GM12878 (cell line): Measurements from ENCODE around the gene NAGK.

Experiments
- CBX3 ChIP-seq: fragments of 200-600 bp; sonication (generic); IDR thresholded peaks from 2 replicates; pipeline ENCODE4 v1.6.1; 2016; ENCODE audit warnings: low read depth, borderline replicate concordance
- CHD2 ChIP-seq: IDR thresholded peaks from 2 replicates; pipeline ENCODE4 v1.6.1; 2011; ENCODE audit warnings: low read depth, low read length, improper control_type of control experiment, borderline replicate concordance
- EGR1 ChIP-seq, 2 experiments: IDR thresholded peaks; 1 replicate in 1 of 2; 2 replicates in 1 of 2; pipeline ENCODE4 v1.6.1; 2011 to 2012; ENCODE audit warnings: low read depth in 2 of 2, low read length in 2 of 2, borderline replicate concordance in 1 of 2, mild to moderate bottlenecking in 1 of 2, moderate library complexity in 1 of 2
- EZH2 ChIP-seq: IDR thresholded peaks from 2 replicates; pipeline ENCODE4 v1.6.1; 2012; ENCODE audit warnings: low read depth, mild to moderate bottlenecking, control low read depth, inconsistent platforms, low read length, borderline replicate concordance; ENCODE audit not compliant: control insufficient read depth
- POLR2AphosphoS5 ChIP-seq: IDR thresholded peaks from 2 replicates; pipeline ENCODE4 v1.6.1; 2011; ENCODE audit warnings: mild to moderate bottlenecking, low read length, inconsistent platforms
- SIN3A ChIP-seq: IDR thresholded peaks from 2 replicates; pipeline ENCODE4 v1.6.1; 2012; ENCODE audit warnings: low read depth, low read length, improper control_type of control experiment
- SPI1 ChIP-seq: IDR thresholded peaks from 2 replicates; pipeline ENCODE4 v1.6.1; 2011; ENCODE audit warnings: low read depth, mild to moderate bottlenecking, low read length, moderate library complexity, borderline replicate concordance; ENCODE audit not compliant: insufficient read depth
- SRF ChIP-seq, 2 experiments: IDR thresholded peaks; 2 replicates each; pipeline ENCODE4 v1.6.1; 2011; ENCODE audit warnings: low read depth in 2 of 2, low read length in 2 of 2, mild to moderate bottlenecking in 1 of 2, moderate library complexity in 1 of 2
- ZSCAN29 ChIP-seq: fragments of 450-650 bp; IDR thresholded peaks from 2 replicates; pipeline ENCODE4 v1.6.1; 2017; ENCODE audit warnings: mild to moderate bottlenecking, moderate library complexity
- TF ChIP-seq, protein P1 (sequence below), 3 experiments: IDR thresholded peaks in 2 of 3; conservative IDR thresholded peaks in 1 of 3; 2 replicates each; pipeline ENCODE4 v1.5.1; 2011; ENCODE audit warnings: low read depth in 3 of 3, low read length in 3 of 3, mild to moderate bottlenecking in 3 of 3, control low read depth in 2 of 3, moderate library complexity in 2 of 3, inconsistent platforms in 1 of 3, mixed read lengths in 1 of 3; ENCODE audit not compliant: control insufficient read depth in 2 of 3, insufficient read depth in 1 of 3; ENCODE audit errors: extremely low read depth in 1 of 3
- TF ChIP-seq, protein P2 (sequence below): IDR thresholded peaks from 2 replicates; pipeline ENCODE4 v1.6.1; 2011; ENCODE audit warnings: low read depth, low read length, improper control_type of control experiment, borderline replicate concordance
- TF ChIP-seq, protein P3 (sequence below): fragments of 450-650 bp; formaldehyde crosslinking; IDR thresholded peaks from 2 replicates; pipeline ENCODE4 v1.5.0; 2022; ENCODE audit warnings: mild to moderate bottlenecking, missing genetic modification characterization
- TF ChIP-seq, protein P4 (sequence below): IDR thresholded peaks from 2 replicates; pipeline ENCODE4 v1.6.1; 2012; ENCODE audit warnings: low read depth, low read length, improper control_type of control experiment

DNA sequence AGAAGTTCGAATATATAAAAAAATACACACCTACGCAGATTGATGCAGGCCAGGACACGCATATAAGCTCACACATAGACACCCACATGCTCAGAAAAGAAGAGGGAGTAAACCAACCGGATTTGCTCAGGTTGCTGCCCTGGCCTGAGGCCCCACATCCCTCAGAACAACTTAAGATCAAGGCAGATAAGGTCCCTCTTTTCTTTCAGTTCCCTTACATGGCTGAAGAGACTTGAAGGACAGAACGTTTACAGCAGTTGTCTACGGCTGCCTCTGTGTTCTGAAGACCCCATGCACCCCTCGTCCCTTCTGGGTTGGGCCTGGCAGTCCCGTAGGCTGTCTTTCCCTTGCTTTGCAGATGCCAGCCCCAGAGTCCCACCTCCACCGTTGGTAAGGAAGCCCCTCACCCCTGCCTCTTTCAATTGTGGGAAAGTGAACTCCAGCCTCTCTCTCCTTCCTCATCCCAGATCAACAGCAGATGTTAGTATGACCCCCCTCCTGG lies 4.3 kb upstream of the NAGK start:
- no peak for TF ChIP-seq CBX3
- TF ChIP-seq, protein P1, sequence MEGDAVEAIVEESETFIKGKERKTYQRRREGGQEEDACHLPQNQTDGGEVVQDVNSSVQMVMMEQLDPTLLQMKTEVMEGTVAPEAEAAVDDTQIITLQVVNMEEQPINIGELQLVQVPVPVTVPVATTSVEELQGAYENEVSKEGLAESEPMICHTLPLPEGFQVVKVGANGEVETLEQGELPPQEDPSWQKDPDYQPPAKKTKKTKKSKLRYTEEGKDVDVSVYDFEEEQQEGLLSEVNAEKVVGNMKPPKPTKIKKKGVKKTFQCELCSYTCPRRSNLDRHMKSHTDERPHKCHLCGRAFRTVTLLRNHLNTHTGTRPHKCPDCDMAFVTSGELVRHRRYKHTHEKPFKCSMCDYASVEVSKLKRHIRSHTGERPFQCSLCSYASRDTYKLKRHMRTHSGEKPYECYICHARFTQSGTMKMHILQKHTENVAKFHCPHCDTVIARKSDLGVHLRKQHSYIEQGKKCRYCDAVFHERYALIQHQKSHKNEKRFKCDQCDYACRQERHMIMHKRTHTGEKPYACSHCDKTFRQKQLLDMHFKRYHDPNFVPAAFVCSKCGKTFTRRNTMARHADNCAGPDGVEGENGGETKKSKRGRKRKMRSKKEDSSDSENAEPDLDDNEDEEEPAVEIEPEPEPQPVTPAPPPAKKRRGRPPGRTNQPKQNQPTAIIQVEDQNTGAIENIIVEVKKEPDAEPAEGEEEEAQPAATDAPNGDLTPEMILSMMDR (IDR thresholded peaks at IDR 0.05 in 2 of 3, conservative IDR thresholded peaks at IDR 0.05 in 1 of 3; ENCODE audit: control insufficient read depth in 2 of 3, extremely low read depth in 1 of 3, insufficient read depth in 1 of 3, low read depth in 3 of 3, low read length in 3 of 3), result no peak
- TF ChIP-seq ZSCAN29, result no peak
- 0 out of 2 replicates have a peak, but pooled peaks have one; percentile 45 for TF ChIP-seq SPI1
- TF ChIP-seq, protein P2, sequence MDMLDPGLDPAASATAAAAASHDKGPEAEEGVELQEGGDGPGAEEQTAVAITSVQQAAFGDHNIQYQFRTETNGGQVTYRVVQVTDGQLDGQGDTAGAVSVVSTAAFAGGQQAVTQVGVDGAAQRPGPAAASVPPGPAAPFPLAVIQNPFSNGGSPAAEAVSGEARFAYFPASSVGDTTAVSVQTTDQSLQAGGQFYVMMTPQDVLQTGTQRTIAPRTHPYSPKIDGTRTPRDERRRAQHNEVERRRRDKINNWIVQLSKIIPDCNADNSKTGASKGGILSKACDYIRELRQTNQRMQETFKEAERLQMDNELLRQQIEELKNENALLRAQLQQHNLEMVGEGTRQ, result no peak
- no peak for TF ChIP-seq SRF (IDR thresholded peaks at IDR 0.05; ENCODE audit: low read depth in 2 of 2, low read length in 2 of 2)
- TF ChIP-seq, protein P3, sequence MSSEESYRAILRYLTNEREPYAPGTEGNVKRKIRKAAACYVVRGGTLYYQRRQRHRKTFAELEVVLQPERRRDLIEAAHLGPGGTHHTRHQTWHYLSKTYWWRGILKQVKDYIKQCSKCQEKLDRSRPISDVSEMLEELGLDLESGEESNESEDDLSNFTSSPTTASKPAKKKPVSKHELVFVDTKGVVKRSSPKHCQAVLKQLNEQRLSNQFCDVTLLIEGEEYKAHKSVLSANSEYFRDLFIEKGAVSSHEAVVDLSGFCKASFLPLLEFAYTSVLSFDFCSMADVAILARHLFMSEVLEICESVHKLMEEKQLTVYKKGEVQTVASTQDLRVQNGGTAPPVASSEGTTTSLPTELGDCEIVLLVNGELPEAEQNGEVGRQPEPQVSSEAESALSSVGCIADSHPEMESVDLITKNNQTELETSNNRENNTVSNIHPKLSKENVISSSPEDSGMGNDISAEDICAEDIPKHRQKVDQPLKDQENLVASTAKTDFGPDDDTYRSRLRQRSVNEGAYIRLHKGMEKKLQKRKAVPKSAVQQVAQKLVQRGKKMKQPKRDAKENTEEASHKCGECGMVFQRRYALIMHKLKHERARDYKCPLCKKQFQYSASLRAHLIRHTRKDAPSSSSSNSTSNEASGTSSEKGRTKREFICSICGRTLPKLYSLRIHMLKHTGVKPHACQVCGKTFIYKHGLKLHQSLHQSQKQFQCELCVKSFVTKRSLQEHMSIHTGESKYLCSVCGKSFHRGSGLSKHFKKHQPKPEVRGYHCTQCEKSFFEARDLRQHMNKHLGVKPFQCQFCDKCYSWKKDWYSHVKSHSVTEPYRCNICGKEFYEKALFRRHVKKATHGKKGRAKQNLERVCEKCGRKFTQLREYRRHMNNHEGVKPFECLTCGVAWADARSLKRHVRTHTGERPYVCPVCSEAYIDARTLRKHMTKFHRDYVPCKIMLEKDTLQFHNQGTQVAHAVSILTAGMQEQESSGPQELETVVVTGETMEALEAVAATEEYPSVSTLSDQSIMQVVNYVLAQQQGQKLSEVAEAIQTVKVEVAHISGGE (CRISPR knock-in tag), result no peak
- TF ChIP-seq EZH2, result no peak
- TF ChIP-seq CHD2, result peak; percentile 26; the same call in 1 of the 2 replicates
- TF ChIP-seq POLR2AphosphoS5, result peak; percentile 85
- peak in 1 of 2 experiments; percentile 58; a peak in 1 of 3 replicates for TF ChIP-seq EGR1 (IDR thresholded peaks at IDR 0.05; ENCODE audit: borderline replicate concordance in 1 of 2, low read depth in 2 of 2, low read length in 2 of 2)
- TF ChIP-seq SIN3A, result no peak
- TF ChIP-seq, protein P4, sequence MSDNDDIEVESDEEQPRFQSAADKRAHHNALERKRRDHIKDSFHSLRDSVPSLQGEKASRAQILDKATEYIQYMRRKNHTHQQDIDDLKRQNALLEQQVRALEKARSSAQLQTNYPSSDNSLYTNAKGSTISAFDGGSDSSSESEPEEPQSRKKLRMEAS, result peak; percentile 20; the same call in 1 of the 2 replicates
